NAMALWA (cell line): ENCODE data around the gene IRF2BP2.
A peak's percentile ranks its signal among the peaks of the same experiment; 100 is the strongest.

Experiments used
- DNase-seq: peaks from one replicate; pipeline ENCODE4 v3.0.0-alpha.2; 2015; ENCODE audit warnings: low spot score

Gene IRF2BP2

GRCh38 chr1:234583755-234584419, 26.1 kb downstream of the IRF2BP2 start:
- DNase-seq = no peak

DNA sequence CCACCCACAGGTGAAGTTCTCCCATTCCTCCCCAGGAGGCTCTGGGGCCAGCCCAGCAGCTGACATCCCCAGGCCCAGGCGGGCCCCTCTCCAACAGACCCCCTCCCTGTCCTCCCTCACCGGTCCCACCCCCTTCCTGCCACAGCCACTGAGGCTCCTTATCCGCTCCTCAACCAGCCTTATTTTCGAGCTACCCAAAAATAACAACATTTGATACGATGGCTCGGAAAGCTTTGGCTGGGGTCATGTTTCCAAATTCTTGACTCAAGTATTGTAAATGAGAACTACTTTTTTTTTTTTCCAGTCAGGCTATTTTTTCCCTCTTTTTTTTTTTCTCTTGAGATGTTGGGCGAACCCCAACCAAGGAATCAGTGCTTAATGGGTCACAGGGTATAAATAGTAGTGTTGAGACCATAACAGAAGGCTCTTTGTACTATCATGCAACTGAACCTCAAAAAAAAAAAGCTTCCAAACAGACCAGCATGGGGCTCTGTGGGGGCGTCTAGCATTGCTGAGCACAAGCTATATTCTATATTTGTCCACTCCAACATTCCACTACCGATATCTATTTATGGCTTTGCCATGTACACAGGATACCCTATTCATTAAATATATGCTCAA, 27.2 kb downstream of the IRF2BP2 start:
- DNase-seq = no peak

- DNase-seq = no peak
Measured at GRCh38 chr1:234582186-234582585, 27.8 kb downstream of the IRF2BP2 start.

- DNase-seq = no peak
Measured at GRCh38 chr1:234581063-234581714, 28.8 kb downstream of the IRF2BP2 start.

GRCh38 chr1:234579967-234580366, 30.0 kb downstream of the IRF2BP2 start:
- peak; percentile 58 for DNase-seq

GRCh38 chr1:234578735-234579134, 31.2 kb downstream of the IRF2BP2 start:
- no peak for DNase-seq

GRCh38 chr1:234578087-234578486, 31.9 kb downstream of the IRF2BP2 start:
- DNase-seq = no peak

GRCh38 chr1:234573711-234574299, 36.2 kb downstream of the IRF2BP2 start:
- DNase-seq = no peak

- no peak for DNase-seq
Measured at GRCh38 chr1:234572966-234573365, 37.0 kb downstream of the IRF2BP2 start.

DNA sequence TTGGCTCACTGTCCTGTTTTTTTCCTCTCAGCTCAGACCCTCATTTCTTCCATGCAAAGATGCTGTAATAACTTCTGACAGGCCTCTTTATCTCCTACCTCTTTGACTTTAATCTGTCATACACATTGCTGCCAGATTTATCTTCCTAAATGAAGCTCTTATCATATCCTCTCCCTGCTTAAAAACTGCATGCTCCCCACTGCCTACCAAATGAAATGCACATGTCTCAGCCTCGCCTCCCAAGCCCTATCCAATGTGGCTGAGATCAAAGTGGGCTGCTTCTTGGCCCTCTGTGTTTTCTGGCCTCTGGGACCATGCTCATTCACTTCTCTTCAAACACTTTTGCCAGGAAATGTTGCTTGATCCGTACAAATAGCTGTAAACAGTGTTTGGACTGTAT, 38.3 kb downstream of the IRF2BP2 start:
- no peak for DNase-seq

- no peak for DNase-seq
Measured at GRCh38 chr1:234570329-234571120, 39.5 kb downstream of the IRF2BP2 start.

- no peak for DNase-seq
Measured at GRCh38 chr1:234568345-234568744, 41.6 kb downstream of the IRF2BP2 start.

GRCh38 chr1:234565132-234565531, 44.8 kb downstream of the IRF2BP2 start:
- no peak for DNase-seq

- DNase-seq = no peak
Measured at GRCh38 chr1:234564035-234565029, 45.6 kb downstream of the IRF2BP2 start.

DNA sequence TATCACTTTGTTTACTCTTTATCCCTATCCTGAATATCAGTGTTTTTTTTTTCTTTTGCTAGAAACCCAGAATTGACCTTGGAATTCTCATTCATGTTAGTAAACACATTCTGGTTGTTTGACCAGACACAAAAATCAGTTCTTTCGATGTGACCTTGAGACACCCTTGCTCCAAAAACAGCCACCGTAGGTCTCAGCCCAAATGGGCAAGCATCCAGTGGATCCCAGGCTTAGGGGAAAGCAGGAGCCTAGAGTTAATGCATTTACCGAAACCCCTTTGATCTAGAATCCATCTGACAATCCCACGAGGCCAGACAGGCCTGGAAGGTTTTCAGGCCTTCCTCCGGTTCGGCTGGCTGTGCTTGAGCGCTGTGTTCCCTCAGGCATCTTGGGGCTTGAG, 47.6 kb downstream of the IRF2BP2 start:
- DNase-seq = no peak

DNA sequence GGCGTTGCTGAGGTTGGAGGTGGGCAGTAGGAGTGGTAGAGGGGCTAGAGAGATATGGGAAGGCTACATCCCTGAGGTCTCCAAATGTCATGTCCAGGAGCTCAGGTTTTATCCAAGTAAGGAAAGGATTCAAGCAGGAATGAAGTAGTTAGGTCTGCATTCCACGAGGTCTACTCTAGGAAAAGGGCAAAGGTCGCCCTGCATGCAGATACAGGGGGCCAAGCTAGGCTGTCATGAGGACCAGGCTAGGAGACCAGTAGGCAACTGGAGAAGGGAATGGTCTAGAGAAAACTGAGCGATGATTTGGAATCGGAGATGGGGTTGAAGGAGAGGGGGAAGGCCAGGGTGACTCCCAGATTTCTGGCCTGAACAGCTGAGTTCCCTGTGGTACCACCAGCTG, 48.7 kb downstream of the IRF2BP2 start:
- DNase-seq = no peak

DNA sequence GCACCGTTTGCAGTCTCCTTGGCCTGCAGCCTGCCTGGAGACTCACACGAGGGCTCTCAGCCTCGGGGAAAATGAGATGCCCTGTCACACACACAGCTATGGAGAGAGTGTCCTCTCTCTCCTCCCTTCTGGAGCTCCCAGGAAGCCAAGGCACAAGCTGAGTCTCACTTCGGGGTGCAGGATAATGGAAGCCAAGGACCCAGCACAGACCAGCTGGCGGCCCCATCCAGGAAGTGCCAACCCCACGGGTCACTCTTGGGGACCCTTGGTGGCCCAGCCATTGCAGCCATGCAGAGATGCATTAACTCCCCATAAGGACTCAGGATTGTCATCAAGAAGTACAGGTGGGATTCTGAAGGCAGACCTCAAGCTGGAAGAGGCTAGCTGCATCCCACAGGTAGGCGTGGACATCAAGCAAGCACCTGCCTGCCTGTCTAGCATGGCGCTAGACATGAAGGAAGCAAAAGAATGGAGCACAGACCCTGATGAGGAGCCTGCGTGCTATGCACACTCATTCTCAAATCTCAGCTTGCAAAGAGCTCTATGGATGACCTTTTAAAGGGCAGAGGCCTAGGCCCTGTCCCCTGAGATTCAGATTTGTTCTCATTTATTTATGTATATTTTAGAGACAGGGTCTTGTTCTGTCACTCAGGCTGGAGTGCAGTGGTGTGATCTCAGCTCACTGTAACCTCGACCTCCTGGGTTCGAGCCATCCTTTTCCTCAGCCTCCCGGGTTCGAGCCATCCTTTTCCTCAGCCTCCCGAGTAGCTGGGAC, 49.9 kb downstream of the IRF2BP2 start:
- no peak for DNase-seq

GRCh38 chr1:234559152-234559901, 50.7 kb downstream of the IRF2BP2 start:
- DNase-seq = no peak

DNA sequence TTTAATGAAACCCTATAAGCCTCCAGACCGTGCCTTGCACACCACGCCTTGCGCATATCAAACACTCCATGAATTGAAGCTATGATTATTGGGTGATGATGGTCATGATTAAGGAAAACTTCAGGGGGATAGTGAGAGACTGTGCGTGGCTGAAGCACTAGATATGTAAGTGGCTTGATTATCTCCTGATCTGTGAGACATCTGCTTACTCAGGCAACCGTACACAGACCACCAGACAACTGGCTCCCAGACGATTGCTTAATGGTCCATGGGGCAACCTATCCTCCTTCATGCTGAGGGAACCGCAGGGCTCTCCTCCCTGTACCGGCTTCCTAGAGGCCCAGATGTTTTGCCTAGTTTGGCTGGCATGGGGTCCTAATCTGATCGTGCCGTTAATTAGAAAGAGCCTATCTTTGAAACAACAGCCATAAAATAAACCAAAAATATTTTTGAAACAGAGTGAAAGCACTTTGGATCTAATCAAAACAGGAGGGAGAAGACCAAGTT, 51.6 kb downstream of the IRF2BP2 start:
- no peak for DNase-seq
